Measurements from ENCODE around the gene BBLN. TPM values are rescaled to one million over a fixed set of nuclear protein-coding genes. Genes with fewer than 3 reads are reported as not detected.

BBLN gene
- total and polyA plus RNA-seq, 4 donors, result 13.4 to 42.1 (median 32.3) TPM

DNA sequence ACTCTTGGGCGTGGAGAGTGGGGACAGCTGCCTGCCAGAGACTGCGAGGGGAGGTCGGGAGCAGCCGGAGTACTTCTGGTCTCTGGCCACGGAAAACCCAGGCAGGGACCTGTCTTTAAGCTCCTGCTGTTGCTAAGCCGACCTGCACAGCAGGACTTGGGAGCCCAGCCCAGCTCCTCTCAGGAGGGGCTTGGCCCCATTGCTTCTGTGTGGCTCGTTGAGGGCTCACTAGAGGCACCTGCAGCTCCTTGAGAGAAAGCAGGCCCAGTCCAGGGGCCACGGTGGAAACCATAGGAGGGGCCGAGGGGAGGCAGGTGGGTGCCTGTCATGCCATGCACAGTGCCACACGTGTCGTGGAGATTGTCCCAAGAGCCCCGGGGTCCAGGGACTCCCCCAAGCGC is 14.1 kb upstream of the BBLN start:
- WGBS, result 92% methylated on average over 13 of the region's 13 CpGs
- Histone ChIP-seq H3K9me3 (ENCODE audit: control insufficient read depth in 4 of 4, low read length in 3 of 4) (no peaks in the 10 kb centered on the region), H3K4me3 (ENCODE audit: low read depth in 1 of 3, low read length in 3 of 3) (no peak overlapping the region), H3K9ac (ENCODE audit: low read depth in 1 of 2, low read length in 2 of 2) (no peak overlapping the region), H3K4me1 (ENCODE audit: control insufficient read depth in 4 of 4, insufficient read depth in 4 of 4, low read length in 3 of 4) (peaks cover 8 to 13% (median 10%) of the 10 kb centered on the region in 4 donors), H3K27ac (ENCODE audit: low read depth in 1 of 2, low read length in 2 of 2) (no peak overlapping the region), H3K27me3 (ENCODE audit: control insufficient read depth in 4 of 4, insufficient read depth in 4 of 4, low read length in 3 of 4) (no peaks in the 10 kb centered on the region), H3K36me3 (ENCODE audit: control insufficient read depth in 4 of 4, insufficient read depth in 3 of 4, low read depth in 1 of 4, low read length in 3 of 4) (no peaks in the 10 kb centered on the region)
- no peak for TF ChIP-seq YY1 (IDR thresholded peaks at IDR 0.05)
- TF ChIP-seq, protein P1, sequence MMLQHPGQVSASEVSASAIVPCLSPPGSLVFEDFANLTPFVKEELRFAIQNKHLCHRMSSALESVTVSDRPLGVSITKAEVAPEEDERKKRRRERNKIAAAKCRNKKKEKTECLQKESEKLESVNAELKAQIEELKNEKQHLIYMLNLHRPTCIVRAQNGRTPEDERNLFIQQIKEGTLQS (IDR thresholded peaks at IDR 0.05), result no peak
- TF ChIP-seq HNF4A (conservative IDR thresholded peaks at IDR 0.05), result no peak
- TF ChIP-seq SP1 (IDR thresholded peaks at IDR 0.05), result no peak
- TF ChIP-seq RAD21 (IDR thresholded peaks at IDR 0.05), result no peak
- TF ChIP-seq NR2F2 (IDR thresholded peaks at IDR 0.05), result no peak
- TF ChIP-seq HNF4G (IDR thresholded peaks at IDR 0.05), result no peak
- TF ChIP-seq, protein P2, sequence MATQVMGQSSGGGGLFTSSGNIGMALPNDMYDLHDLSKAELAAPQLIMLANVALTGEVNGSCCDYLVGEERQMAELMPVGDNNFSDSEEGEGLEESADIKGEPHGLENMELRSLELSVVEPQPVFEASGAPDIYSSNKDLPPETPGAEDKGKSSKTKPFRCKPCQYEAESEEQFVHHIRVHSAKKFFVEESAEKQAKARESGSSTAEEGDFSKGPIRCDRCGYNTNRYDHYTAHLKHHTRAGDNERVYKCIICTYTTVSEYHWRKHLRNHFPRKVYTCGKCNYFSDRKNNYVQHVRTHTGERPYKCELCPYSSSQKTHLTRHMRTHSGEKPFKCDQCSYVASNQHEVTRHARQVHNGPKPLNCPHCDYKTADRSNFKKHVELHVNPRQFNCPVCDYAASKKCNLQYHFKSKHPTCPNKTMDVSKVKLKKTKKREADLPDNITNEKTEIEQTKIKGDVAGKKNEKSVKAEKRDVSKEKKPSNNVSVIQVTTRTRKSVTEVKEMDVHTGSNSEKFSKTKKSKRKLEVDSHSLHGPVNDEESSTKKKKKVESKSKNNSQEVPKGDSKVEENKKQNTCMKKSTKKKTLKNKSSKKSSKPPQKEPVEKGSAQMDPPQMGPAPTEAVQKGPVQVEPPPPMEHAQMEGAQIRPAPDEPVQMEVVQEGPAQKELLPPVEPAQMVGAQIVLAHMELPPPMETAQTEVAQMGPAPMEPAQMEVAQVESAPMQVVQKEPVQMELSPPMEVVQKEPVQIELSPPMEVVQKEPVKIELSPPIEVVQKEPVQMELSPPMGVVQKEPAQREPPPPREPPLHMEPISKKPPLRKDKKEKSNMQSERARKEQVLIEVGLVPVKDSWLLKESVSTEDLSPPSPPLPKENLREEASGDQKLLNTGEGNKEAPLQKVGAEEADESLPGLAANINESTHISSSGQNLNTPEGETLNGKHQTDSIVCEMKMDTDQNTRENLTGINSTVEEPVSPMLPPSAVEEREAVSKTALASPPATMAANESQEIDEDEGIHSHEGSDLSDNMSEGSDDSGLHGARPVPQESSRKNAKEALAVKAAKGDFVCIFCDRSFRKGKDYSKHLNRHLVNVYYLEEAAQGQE (IDR thresholded peaks at IDR 0.05), result no peak
- TF ChIP-seq TAF1 (conservative IDR thresholded peaks at IDR 0.05), result no peak
- no peak for TF ChIP-seq FOXA2 (IDR thresholded peaks at IDR 0.05)
- TF ChIP-seq, protein P3, sequence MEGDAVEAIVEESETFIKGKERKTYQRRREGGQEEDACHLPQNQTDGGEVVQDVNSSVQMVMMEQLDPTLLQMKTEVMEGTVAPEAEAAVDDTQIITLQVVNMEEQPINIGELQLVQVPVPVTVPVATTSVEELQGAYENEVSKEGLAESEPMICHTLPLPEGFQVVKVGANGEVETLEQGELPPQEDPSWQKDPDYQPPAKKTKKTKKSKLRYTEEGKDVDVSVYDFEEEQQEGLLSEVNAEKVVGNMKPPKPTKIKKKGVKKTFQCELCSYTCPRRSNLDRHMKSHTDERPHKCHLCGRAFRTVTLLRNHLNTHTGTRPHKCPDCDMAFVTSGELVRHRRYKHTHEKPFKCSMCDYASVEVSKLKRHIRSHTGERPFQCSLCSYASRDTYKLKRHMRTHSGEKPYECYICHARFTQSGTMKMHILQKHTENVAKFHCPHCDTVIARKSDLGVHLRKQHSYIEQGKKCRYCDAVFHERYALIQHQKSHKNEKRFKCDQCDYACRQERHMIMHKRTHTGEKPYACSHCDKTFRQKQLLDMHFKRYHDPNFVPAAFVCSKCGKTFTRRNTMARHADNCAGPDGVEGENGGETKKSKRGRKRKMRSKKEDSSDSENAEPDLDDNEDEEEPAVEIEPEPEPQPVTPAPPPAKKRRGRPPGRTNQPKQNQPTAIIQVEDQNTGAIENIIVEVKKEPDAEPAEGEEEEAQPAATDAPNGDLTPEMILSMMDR (IDR thresholded peaks at IDR 0.05; ENCODE audit: low read depth, low read length, missing input control), result no peak
- TF ChIP-seq, protein P4, sequence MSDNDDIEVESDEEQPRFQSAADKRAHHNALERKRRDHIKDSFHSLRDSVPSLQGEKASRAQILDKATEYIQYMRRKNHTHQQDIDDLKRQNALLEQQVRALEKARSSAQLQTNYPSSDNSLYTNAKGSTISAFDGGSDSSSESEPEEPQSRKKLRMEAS (IDR thresholded peaks at IDR 0.05), result no peak
- no peak for TF ChIP-seq FOXA1 (IDR thresholded peaks at IDR 0.05)
- TF ChIP-seq, protein P5, sequence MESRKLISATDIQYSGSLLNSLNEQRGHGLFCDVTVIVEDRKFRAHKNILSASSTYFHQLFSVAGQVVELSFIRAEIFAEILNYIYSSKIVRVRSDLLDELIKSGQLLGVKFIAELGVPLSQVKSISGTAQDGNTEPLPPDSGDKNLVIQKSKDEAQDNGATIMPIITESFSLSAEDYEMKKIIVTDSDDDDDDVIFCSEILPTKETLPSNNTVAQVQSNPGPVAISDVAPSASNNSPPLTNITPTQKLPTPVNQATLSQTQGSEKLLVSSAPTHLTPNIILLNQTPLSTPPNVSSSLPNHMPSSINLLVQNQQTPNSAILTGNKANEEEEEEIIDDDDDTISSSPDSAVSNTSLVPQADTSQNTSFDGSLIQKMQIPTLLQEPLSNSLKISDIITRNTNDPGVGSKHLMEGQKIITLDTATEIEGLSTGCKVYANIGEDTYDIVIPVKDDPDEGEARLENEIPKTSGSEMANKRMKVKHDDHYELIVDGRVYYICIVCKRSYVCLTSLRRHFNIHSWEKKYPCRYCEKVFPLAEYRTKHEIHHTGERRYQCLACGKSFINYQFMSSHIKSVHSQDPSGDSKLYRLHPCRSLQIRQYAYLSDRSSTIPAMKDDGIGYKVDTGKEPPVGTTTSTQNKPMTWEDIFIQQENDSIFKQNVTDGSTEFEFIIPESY (IDR thresholded peaks at IDR 0.05), result no peak
- no peak for DNase-seq (ENCODE audit: low spot score)

DNA sequence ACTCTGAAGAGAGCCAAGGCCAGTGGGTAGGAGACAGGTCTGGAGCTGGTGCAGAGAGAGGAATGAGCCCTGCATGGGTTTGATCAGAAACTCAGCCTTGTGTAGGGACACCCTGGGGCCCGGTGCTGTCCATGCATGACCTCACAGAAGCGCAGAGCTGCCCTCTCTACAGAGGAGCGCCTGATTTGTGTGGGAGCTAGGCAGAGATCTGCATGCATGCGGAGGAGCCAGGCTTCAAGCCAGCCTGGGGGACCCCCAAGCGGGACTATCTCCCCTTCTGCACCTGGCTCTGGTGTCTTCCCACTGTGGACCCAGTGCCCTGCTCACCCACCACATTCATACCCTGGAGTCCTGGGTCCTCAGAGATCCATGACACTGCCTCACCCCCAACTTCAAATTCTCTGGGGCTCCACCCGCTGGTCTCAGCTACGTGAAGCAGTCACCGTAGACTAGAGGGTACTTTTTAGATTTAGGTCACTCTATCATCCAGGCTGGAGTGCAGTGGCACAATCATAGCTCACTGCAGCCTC is 13.4 kb upstream of the BBLN start:
- peaks cover 8 to 13% (median 10%) of the 10 kb centered on the region in 4 donors for H3K4me1 ChIP-seq (ENCODE audit: control insufficient read depth in 4 of 4, insufficient read depth in 4 of 4, low read length in 3 of 4)
- H3K9ac ChIP-seq (ENCODE audit: low read depth in 1 of 2, low read length in 2 of 2), result no peak overlapping the region
- no peak overlapping the region for H3K27ac ChIP-seq (ENCODE audit: low read depth in 1 of 2, low read length in 2 of 2)
- no peaks in the 10 kb centered on the region for H3K9me3 ChIP-seq (ENCODE audit: control insufficient read depth in 4 of 4, low read length in 3 of 4)
- 97% methylated on average over 8 of the region's 8 CpGs for WGBS
- no peaks in the 10 kb centered on the region for H3K36me3 ChIP-seq (ENCODE audit: control insufficient read depth in 4 of 4, insufficient read depth in 3 of 4, low read depth in 1 of 4, low read length in 3 of 4)
- H3K27me3 ChIP-seq (ENCODE audit: control insufficient read depth in 4 of 4, insufficient read depth in 4 of 4, low read length in 3 of 4), result no peaks in the 10 kb centered on the region
- DNase-seq (ENCODE audit: low spot score), result no peak
- no peak overlapping the region for H3K4me3 ChIP-seq (ENCODE audit: low read depth in 1 of 3, low read length in 3 of 3)
- no peak for TF ChIP-seq FOXA1 (IDR thresholded peaks at IDR 0.05)
- no peak for TF ChIP-seq RAD21 (IDR thresholded peaks at IDR 0.05)
- TF ChIP-seq, protein P2 (IDR thresholded peaks at IDR 0.05), result no peak
- no peak for TF ChIP-seq SP1 (IDR thresholded peaks at IDR 0.05)
- TF ChIP-seq HNF4A (conservative IDR thresholded peaks at IDR 0.05), result no peak
- no peak for TF ChIP-seq JUND (IDR thresholded peaks at IDR 0.05)
- TF ChIP-seq, protein P5 (IDR thresholded peaks at IDR 0.05), result no peak
- TF ChIP-seq, protein P4 (IDR thresholded peaks at IDR 0.05), result no peak
- no peak for TF ChIP-seq FOXA2 (IDR thresholded peaks at IDR 0.05)
- no peak for TF ChIP-seq GABPA (IDR thresholded peaks at IDR 0.05 in 1 of 2, conservative IDR thresholded peaks at IDR 0.05 in 1 of 2)
- TF ChIP-seq YY1 (IDR thresholded peaks at IDR 0.05), result no peak
- TF ChIP-seq EGR1 (IDR thresholded peaks at IDR 0.05; ENCODE audit: low read depth in 2 of 2), result no peak

All from liver (tissue), 9 donors.